Immature natural killer cell (primary cell): ENCODE results near the gene OTOP2. TPM values are rescaled to one million over a fixed set of nuclear protein-coding genes. Genes with fewer than 3 reads are reported as not detected.
"Not testable (repeated sequence)": the region's sequence is repeated elsewhere in the genome, so short reads cannot be mapped to it uniquely, and the experiment has no call there.

Source experiments
- DNase-seq, 3 donors: peaks; one replicate each; pipeline ENCODE4 v3.0.0; 2022; ENCODE audit warnings: mixed read lengths in 1 of 3
- H3K27ac Mint-ChIP-seq, 6 donors: one replicate each; pipeline ENCODE4 v1.8.0; 2020; ENCODE audit warnings: mixed read lengths in 6 of 6, mild to moderate bottlenecking in 5 of 6, inconsistent platforms in 4 of 6, moderate library complexity in 3 of 6
- H3K27me3 Mint-ChIP-seq, 3 donors: one replicate each; pipeline ENCODE4 v1.8.0; 2020 to 2021; ENCODE audit warnings: low read depth in 3 of 3, mild to moderate bottlenecking in 3 of 3, mixed read lengths in 3 of 3, moderate library complexity in 3 of 3, inconsistent platforms in 1 of 3
- H3K36me3 Mint-ChIP-seq, 3 donors: one replicate each; pipeline ENCODE4 v1.8.0; 2020; ENCODE audit warnings: mixed read lengths in 3 of 3, inconsistent platforms in 2 of 3, mild to moderate bottlenecking in 2 of 3
- H3K4me1 Mint-ChIP-seq, 2 donors: one replicate each; pipeline ENCODE4 v1.8.0; 2020; ENCODE audit warnings: inconsistent platforms in 2 of 2, mild to moderate bottlenecking in 2 of 2, mixed read lengths in 2 of 2, moderate library complexity in 1 of 2
- H3K4me3 Mint-ChIP-seq, 5 donors: one replicate each; pipeline ENCODE4 v1.8.0; 2020; ENCODE audit warnings: mild to moderate bottlenecking in 5 of 5, mixed read lengths in 5 of 5, inconsistent platforms in 3 of 5, moderate library complexity in 3 of 5
- H3K9me3 Mint-ChIP-seq, 6 donors: one replicate each; pipeline ENCODE4 v1.8.0; 2020; ENCODE audit warnings: mild to moderate bottlenecking in 6 of 6, mixed read lengths in 6 of 6, inconsistent platforms in 4 of 6, moderate library complexity in 3 of 6
- polyA plus RNA-seq, 3 donors: library from polyadenylated mRNA; unstranded; fragments of 300-500 nt; fragmentation: Illumina TruSeq; gene quantifications; one replicate each; pipeline ENCODE4 v1.2.3, GENCODE V29; 2021

The OTOP2 gene
- polyA plus RNA-seq, 3 donors from 2014 or later, result not detected

DNA sequence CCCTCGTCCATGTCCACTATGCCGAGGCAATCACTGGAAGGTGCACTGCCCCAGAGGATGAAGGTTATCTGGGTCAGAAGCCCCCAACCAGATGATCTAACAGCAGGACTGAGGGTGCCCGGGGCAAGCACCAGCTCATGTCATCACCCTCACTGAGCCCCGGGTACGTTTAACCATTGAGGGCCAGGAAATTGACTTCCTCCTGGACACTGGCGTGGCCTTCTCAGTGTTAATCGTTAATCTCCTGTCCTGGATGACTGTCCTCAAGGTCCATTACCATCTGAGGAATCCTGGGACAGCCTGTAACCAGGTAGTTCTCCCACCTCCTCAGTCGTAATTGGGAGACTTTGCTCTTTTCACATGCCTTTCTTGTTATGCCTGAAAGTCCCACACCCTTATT is 12.7 kb upstream of the OTOP2 start:
- H3K4me1 Mint-ChIP-seq, H3K36me3 Mint-ChIP-seq, H3K27me3 Mint-ChIP-seq, DNase-seq, H3K9me3 Mint-ChIP-seq, H3K27ac Mint-ChIP-seq, H3K4me3 Mint-ChIP-seq: not testable (repeated sequence)

DNA sequence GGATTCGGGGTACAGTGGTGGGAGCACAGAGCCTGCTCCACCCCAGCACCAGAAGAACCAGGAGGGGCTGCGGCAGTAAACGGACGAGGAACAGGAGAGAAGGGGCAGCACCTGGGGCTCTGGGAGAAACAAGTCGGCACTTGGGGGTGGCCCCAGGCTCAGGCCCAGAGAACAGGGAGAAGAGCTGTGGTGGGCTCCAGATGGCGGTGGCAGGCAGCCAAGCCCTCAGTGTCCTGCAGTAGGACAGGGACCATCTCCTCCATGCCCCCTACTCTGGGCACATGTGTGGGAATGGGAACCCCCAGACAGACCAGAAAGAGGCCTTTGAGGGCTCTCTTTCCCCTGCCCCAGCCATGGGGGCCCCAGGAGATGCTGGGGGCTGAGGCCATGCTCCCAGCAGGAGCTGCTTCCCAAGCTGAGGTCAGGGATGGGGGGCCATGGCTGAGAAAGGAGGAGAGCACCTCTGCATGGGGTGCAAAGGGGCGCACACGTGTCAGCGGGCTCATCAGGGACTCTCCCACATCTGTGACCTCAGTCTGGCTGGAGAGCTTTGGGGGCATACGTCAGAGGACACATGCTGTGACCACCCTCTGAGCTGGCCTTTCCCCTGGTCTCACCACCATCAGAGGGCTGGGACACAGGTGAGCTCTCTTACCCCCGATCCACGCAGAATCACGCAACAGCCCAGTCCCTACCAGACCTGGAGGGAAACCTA is 7.8 kb upstream of the OTOP2 start:
- peaks cover 6 to 9% (median 9%) of the 10 kb centered on the region in 3 donors for H3K27me3 Mint-ChIP-seq
- H3K9me3 Mint-ChIP-seq, result no peaks in the 10 kb centered on the region
- no peak overlapping the region for H3K4me3 Mint-ChIP-seq
- no peak for DNase-seq
- no peaks in the 10 kb centered on the region for H3K36me3 Mint-ChIP-seq
- H3K4me1 Mint-ChIP-seq, result no peaks in the 10 kb centered on the region
- H3K27ac Mint-ChIP-seq, result no peak overlapping the region

DNA sequence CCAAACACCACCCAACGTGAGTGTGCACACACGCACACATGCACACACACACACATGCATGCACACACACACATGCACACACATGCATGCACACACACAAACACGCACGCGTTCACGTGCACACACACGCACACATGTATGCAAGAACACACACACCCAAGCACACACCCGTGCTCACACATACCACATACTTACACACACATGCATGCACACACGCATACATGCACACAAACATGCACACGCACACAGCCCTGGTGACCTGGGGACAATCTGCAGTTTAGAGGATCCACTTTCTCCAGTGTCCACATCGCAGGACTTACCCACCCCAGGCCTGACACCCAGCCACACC is 7.2 kb upstream of the OTOP2 start:
- no peak overlapping the region for H3K27ac Mint-ChIP-seq
- H3K27me3 Mint-ChIP-seq, result peaks cover 6 to 9% (median 9%) of the 10 kb centered on the region in 3 donors
- no peaks in the 10 kb centered on the region for H3K9me3 Mint-ChIP-seq
- no peaks in the 10 kb centered on the region for H3K4me1 Mint-ChIP-seq
- H3K4me3 Mint-ChIP-seq, result no peak overlapping the region
- no peak for DNase-seq
- H3K36me3 Mint-ChIP-seq, result no peaks in the 10 kb centered on the region

DNA sequence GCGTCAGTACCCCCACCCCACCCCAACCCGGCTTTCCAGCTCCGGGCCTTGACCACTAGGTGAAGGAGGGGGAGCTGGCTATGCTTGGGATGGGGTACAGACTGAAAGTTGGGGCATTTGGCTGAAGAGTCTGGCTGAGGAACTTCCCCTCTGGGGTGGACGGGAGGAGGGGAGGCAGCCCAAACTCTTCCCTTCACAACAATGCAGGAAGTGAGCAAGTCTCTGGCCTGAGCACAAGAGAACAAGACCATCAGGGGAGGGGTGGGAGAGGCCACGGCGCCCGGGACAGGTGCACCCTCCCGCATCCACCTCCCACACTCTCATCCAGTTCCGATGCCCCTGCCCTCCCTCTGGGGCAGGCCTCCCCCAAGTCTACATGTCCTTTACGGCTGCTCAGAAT is 6.6 kb upstream of the OTOP2 start:
- Mint-ChIP-seq H3K9me3 (no peaks in the 10 kb centered on the region), H3K27me3 (peaks cover 8 to 9% (median 9%) of the 10 kb centered on the region in 3 donors), H3K4me1 (peaks cover 0 to under 1% of the 10 kb centered on the region in 2 donors), H3K4me3 (no peak overlapping the region), H3K36me3 (no peaks in the 10 kb centered on the region), H3K27ac (no peak overlapping the region)
- DNase-seq, result no peak

DNA sequence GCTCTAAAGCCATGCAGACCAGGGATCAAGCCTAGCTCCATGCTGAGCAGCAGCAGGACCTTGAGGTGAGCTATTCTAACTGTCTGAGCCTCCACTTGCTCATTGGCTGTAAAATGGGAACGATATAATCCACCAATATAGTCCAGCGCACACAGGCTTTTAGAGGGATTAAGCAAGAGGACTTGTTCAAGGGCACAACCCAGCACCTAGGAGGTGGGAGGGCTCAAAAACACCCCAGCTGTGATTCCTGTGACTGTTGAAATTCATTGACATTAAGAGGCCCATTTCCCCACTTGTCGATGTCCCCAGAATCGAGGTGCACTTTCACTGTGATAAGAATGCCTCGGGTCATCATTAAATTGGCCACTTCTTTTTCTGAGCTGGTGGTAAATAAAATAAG is 5.2 kb upstream of the OTOP2 start:
- no peaks in the 10 kb centered on the region for H3K9me3 Mint-ChIP-seq
- H3K27me3 Mint-ChIP-seq, result peaks cover 9 to 13% (median 11%) of the 10 kb centered on the region in 3 donors
- peaks cover 0 to 6% of the 10 kb centered on the region in 2 donors for H3K4me1 Mint-ChIP-seq
- H3K4me3 Mint-ChIP-seq, result no peak overlapping the region
- no peak for DNase-seq
- no peak overlapping the region for H3K27ac Mint-ChIP-seq
- H3K36me3 Mint-ChIP-seq, result no peaks in the 10 kb centered on the region

DNA sequence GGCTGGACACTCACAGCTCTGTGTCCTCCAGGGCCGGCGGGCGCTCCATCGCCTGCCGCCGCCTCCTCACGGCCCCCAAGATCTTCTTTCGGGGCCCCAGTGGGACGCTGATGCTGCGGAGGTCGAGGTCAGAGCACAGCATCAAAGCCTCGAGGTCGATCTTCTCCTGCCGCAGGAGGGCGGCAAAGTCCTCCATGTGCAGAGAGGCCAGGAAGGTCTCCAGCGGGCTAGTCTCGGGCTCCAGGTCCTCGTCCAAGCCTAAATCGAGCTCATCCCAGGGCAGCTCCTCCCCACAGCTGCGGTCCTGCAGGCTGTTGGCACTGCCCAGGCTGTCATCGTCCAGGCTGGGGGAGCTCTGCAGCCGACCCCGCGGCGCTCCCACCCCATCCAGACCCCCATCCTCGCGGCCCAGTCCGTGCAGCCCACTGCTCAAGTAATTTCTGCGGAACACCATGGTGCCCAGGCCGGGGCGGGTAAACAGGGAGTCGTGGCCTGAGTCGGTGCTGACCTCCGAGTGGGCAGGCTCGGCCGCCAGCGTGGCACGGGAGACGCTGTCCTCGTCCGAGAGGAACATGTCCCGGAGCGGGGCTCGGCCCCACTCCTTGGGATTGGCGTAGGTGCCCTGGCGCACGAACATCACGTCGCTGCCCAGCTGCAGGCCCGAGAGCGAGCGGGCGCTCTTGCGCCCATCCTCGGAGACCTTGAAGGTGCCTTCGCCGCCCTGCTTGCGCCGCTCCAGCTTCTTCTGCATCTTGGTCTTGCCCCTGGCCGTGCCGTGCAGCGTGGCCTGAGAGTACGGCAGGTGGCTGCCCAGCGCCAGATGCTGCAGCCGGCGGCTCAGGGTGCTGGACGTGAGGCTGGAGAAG is 4.4 kb upstream of the OTOP2 start:
- Mint-ChIP-seq H3K27me3 (peaks cover 11 to 15% (median 13%) of the 10 kb centered on the region in 3 donors), H3K36me3 (no peaks in the 10 kb centered on the region), H3K27ac (no peak overlapping the region), H3K9me3 (no peaks in the 10 kb centered on the region), H3K4me1 (peaks cover 0 to 8% of the 10 kb centered on the region in 2 donors), H3K4me3 (no peak overlapping the region)
- no peak for DNase-seq

DNA sequence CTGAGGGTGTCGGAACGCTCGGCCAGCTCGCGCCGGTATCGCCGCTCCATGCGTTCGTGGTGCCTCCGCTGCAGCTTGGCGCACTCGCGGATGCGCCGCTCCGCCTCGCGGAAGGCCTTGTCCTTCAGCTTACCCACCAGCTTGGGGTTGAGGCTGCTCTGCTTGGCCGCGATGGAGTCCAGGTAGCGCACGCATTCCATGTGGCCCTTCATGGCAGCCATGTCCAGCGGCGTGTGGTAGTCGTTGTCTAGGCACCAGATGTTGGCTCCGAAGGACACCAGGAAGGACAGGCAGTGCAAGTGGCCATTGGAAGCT is 3.8 kb upstream of the OTOP2 start:
- H3K4me1 Mint-ChIP-seq, result peaks cover 0 to 8% of the 10 kb centered on the region in 2 donors
- no peaks in the 10 kb centered on the region for H3K36me3 Mint-ChIP-seq
- DNase-seq, result no peak
- H3K9me3 Mint-ChIP-seq, result no peaks in the 10 kb centered on the region
- no peak overlapping the region for H3K4me3 Mint-ChIP-seq
- peaks cover 13 to 18% (median 17%) of the 10 kb centered on the region in 3 donors for H3K27me3 Mint-ChIP-seq
- H3K27ac Mint-ChIP-seq, result no peak overlapping the region

DNA sequence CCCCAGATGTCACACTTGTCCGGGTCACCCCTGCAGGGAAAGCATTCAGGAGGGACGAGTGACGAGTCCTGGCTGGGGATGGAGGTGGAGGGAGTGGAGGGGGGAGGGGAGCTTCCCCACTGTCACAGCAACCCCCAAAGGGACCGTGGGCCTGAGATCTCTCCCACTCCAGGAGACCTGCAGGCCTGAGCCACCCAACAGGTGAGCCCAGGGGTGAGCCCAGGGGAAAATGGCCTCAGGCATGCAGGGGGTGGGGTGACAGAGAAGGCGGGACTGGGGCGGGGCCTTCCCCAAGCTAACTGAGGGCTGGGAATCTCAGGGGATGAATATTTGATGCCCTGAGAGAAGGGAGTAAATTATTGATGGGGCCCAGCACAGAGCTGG is 3.4 kb upstream of the OTOP2 start:
- Mint-ChIP-seq H3K4me3 (no peak overlapping the region), H3K27ac (no peak overlapping the region), H3K4me1 (peaks cover 0 to 8% of the 10 kb centered on the region in 2 donors), H3K36me3 (no peaks in the 10 kb centered on the region), H3K27me3 (peaks cover 17 to 20% (median 20%) of the 10 kb centered on the region in 3 donors), H3K9me3 (no peaks in the 10 kb centered on the region)
- DNase-seq, result no peak

DNA sequence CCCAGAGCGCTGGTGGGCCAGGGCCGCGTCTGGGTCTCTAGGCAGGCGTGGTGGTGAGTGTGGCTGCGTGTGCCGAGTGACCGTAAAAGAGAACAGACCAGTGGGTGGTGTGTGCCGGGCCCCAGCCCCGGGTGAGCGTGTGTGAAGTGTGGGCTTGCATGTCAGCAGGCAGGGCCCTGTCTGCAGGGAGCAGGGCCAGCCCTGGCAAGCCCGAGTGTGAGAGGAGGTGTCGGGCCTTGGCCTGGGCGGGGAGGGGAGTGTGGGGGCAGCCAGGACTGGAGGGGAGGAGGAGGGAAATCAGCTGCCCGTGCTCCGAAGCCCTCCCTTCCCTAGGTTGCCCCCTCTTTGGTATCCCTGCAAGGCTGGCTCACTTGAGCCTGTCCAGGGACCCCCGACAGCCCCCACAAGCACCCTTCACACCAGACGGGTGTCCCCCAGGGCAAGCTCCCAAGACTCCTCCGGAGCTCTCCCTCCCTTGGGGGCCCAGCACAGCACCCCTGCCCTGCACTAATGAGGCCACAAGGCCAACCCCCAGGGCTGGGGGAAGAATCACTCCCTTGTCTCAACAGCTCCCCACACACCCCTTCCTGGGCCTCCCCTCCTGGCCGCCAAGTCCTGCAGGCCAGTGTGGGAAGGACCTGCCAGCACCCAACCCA is 2.9 kb upstream of the OTOP2 start:
- H3K4me3 Mint-ChIP-seq, result no peak overlapping the region
- no peak overlapping the region for H3K27ac Mint-ChIP-seq
- peaks cover 19 to 21% (median 20%) of the 10 kb centered on the region in 3 donors for H3K27me3 Mint-ChIP-seq

DNA sequence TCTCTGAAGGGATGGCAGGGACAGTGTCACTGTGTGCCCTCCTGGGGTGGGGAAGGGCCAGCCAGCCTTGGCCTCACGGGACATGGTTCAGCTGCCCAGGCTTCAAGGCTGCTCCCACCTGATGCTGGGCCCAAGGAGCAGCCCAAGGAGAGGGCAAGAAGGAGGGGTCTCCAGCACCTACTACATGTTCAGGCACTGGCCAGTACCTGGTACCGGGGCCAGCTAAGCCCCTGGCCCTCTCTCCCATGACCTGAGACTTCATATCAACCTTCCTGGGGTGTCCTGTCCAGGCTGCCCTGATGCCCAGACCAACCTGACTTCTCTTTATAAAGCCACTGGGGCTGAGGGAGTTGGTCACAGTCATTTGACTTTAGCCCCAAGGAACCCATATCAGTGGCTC is 2.3 kb upstream of the OTOP2 start:
- H3K4me3 Mint-ChIP-seq, result no peak overlapping the region

More for the DNA sequence above, 2.9 kb upstream of the OTOP2 start:
- DNase-seq, result no peak
- Mint-ChIP-seq H3K4me1 (peaks cover 0 to 8% of the 10 kb centered on the region in 2 donors), H3K9me3 (no peaks in the 10 kb centered on the region), H3K36me3 (no peaks in the 10 kb centered on the region)

DNA sequence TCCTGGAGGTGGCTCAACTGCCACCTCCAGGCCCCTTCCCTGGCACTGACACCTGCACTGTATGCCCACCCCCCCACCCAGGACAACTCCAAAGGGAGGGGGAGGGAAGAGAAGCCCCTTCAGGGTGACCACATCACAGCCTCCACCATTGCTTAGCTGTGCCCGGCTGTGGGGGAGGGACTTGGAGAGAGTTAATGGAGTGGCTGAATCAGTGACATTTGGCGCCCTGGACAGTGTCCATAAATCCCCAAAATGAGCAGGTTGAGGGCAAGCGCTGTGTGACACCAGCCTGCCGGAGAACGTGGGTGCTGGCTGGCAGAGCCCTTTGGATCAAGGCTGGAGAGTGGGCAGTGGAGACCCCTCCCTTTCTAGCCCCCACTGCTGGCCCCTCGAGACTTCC is 1.9 kb upstream of the OTOP2 start:
- H3K36me3 Mint-ChIP-seq, result no peaks in the 10 kb centered on the region
- no peak for DNase-seq
- H3K27ac Mint-ChIP-seq, result no peak overlapping the region
- peak overlapping the region in 4 of 5 donors; percentile 32 to 58 (median 50) for H3K4me3 Mint-ChIP-seq
- peaks cover 18 to 23% (median 21%) of the 10 kb centered on the region in 3 donors for H3K27me3 Mint-ChIP-seq
- no peaks in the 10 kb centered on the region for H3K9me3 Mint-ChIP-seq
- peaks cover 0 to 8% of the 10 kb centered on the region in 2 donors for H3K4me1 Mint-ChIP-seq

More for the DNA sequence above, 2.3 kb upstream of the OTOP2 start:
- H3K9me3 Mint-ChIP-seq, result no peaks in the 10 kb centered on the region
- H3K36me3 Mint-ChIP-seq, result no peaks in the 10 kb centered on the region
- DNase-seq, result no peak
- peaks cover 20 to 23% (median 21%) of the 10 kb centered on the region in 3 donors for H3K27me3 Mint-ChIP-seq
- peaks cover 0 to 8% of the 10 kb centered on the region in 2 donors for H3K4me1 Mint-ChIP-seq
- no peak overlapping the region for H3K27ac Mint-ChIP-seq

DNA sequence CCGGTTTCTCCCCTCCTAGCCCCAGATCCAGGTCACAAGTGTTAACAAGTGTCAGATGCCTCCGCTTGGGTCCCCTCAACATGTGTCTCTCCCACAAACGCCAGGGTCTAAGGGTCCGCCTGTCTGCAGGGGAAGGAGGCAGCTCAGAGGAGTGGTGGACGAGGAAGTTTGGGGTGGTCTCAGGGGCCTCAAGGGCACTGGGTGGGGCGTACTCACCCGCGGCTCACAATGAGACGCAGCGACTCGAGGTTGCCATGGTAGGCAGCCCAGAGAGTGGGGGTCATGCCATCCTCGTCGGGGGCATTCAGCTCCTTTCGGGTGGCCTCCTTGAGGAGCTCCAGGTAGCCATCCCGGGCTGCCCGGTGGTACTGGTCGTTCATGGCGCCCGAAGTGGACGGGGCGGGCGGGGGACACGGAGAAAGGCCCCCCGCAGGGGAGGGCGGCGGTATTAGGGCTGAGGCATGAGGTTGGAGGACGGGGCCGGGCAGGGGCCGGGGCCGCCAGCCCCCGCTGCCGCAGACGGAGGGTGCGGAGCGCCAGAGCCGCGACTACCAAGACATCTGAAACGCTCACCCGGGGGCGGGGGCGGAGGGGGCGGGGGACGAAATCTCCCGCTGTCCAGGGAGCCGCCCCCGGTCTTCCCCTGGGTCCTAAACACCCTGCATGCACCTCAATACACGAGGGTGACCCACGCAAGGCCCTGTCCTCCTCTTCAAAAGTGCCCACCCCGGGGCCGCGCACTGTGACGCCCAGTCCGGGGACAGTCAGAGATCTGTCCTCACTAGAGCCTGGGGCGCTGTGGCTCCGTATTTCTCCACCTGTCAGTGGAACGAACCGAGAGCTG is 1.2 kb upstream of the OTOP2 start, which contains the start of gene USH1G:
Gene USH1G, minus strand, starts transcription at position 562 of the 844 bp plus-strand sequence. Its CDS starts 182 bp downstream, at position 380.
- no peaks in the 10 kb centered on the region for H3K36me3 Mint-ChIP-seq
- peaks cover 18 to 27% (median 21%) of the 10 kb centered on the region in 3 donors for H3K27me3 Mint-ChIP-seq
- peak within 1 kb of the TSS in 1 of 6 donors; percentile 64 for H3K27ac Mint-ChIP-seq
- no peaks in the 10 kb centered on the region for H3K9me3 Mint-ChIP-seq
- DNase-seq, result peak in 2 of 3 donors; percentile 11 to 30
- H3K4me3 Mint-ChIP-seq, result peak within 1 kb of the TSS; percentile 53 to 71 (median 67)
- peaks cover 0 to 8% of the 10 kb centered on the region in 2 donors for H3K4me1 Mint-ChIP-seq

DNA sequence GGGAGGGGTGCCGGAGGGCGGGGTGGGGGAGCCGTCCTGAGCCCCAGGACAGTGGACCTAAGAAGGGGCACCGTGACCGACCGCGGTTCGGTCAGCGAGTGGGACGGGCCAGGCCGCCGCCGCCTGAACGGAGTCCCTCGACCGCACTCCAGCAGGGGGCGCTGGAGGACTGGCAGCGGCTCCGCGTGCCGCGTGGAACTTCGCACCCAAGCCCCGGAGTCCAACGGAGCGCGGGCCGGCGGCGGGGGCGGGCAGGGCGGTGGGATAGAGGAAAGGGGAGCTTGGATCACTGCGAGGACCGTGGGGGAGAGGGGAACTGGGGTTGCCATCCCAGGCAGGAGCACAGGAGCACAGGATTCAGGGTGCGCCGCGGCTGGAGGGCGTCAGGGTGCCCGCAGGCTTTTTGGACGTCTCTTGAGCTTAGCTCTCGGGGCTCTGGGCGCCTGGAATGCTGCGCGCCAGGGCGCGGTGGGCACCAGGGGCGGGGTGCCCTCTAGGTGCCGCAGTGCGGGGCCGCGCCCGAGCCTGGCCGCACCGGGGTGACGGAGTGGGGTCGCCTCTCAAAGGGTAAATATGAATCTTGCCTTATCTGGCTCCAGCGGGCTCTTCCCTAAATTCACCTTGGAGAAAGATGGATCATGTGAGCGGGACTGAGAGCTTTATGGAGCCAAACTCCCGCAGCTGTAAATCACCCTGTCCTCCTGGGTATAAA is 379 bp upstream of the OTOP2 start:
- peak; percentile 60 to 65 (median 62) for DNase-seq
- peak overlapping the region; percentile 24 to 71 (median 67) for H3K4me3 Mint-ChIP-seq
- peaks cover 19 to 29% (median 21%) of the 10 kb centered on the region in 3 donors for H3K27me3 Mint-ChIP-seq
- peaks cover 0 to 8% of the 10 kb centered on the region in 2 donors for H3K4me1 Mint-ChIP-seq
- H3K27ac Mint-ChIP-seq, result no peak overlapping the region
- H3K9me3 Mint-ChIP-seq, result no peaks in the 10 kb centered on the region
- H3K36me3 Mint-ChIP-seq, result no peaks in the 10 kb centered on the region
